Urothelium cell line (cell line): ENCODE measurements around the gene ELOVL1.
A peak's percentile ranks its signal among the peaks of the same experiment; 100 is the strongest.
"Not testable (repeated sequence)": the region's sequence is repeated elsewhere in the genome, so short reads cannot be mapped to it uniquely, and the experiment has no call there.

ENCODE experiments used
- DNase-seq: peaks from one replicate; pipeline ENCODE4 v3.0.0; 2011; ENCODE audit warnings: low spot score, mixed read lengths
- FAIRE-seq: peaks from 2 replicates; lab custom pipeline; 2011; peaks lifted over from hg19 to GRCh38; lab: Jason Lieb, UNC

ELOVL1 gene

GRCh38 chr1:43367904-43368645 is at the start of gene ELOVL1:
Gene ELOVL1 (minus strand): TSS chr1:43368011. CDS start chr1:43365609, 2,402 bp downstream.
- peak; percentile 99 for DNase-seq
- FAIRE-seq: peak; percentile 89

- DNase-seq (no peak), FAIRE-seq (no peak)
Observed at GRCh38 chr1:43415901-43416300, 48.1 kb upstream of the ELOVL1 start.

GRCh38 chr1:43414634-43415223 is 46.9 kb upstream of the ELOVL1 start:
- FAIRE-seq: no peak
- peak; percentile 66 for DNase-seq

GRCh38 chr1:43413426-43413825 is 45.6 kb upstream of the ELOVL1 start:
- not testable (repeated sequence) for FAIRE-seq, DNase-seq

GRCh38 chr1:43410571-43410970 is 42.8 kb upstream of the ELOVL1 start:
- no peak for FAIRE-seq
- DNase-seq: no peak

- FAIRE-seq (no peak), DNase-seq (no peak)
Observed at GRCh38 chr1:43405876-43406234, 38.0 kb upstream of the ELOVL1 start.

GRCh38 chr1:43405219-43405875 is 37.5 kb upstream of the ELOVL1 start:
- FAIRE-seq (no peak), DNase-seq (no peak)

GRCh38 chr1:43404353-43404752 is 36.5 kb upstream of the ELOVL1 start:
- FAIRE-seq: no peak
- DNase-seq: no peak

- DNase-seq (no peak), FAIRE-seq (no peak)
Observed at GRCh38 chr1:43402089-43402865, 34.5 kb upstream of the ELOVL1 start.

GRCh38 chr1:43400441-43400840 is 32.6 kb upstream of the ELOVL1 start:
- not testable (repeated sequence) for DNase-seq, FAIRE-seq

GRCh38 chr1:43398227-43398626 is 30.4 kb upstream of the ELOVL1 start:
- FAIRE-seq (no peak), DNase-seq (no peak)

- DNase-seq: no peak
Observed at GRCh38 chr1:43396059-43396458, 28.2 kb upstream of the ELOVL1 start.

GRCh38 chr1:43395523-43395922 is 27.7 kb upstream of the ELOVL1 start:
- DNase-seq (no peak), FAIRE-seq (no peak)

More at GRCh38 chr1:43396059-43396458, 28.2 kb upstream of the ELOVL1 start:
- no peak for FAIRE-seq

- no peak for DNase-seq
- FAIRE-seq: no peak
Observed at GRCh38 chr1:43392702-43393101, 24.9 kb upstream of the ELOVL1 start.

GRCh38 chr1:43389326-43390313 is 21.8 kb upstream of the ELOVL1 start, which contains the start of the genes MED8 and SZT2:
Gene MED8 (minus strand): TSS chr1:43389800. CDS start chr1:43389764, 36 bp downstream.
Gene SZT2 (plus strand): TSS chr1:43389899. CDS start chr1:43389969, 70 bp downstream.
- peak; percentile 98 for DNase-seq
- peak; percentile 40 for FAIRE-seq

- DNase-seq (no peak), FAIRE-seq (no peak)
Observed at GRCh38 chr1:43388613-43389012, 20.8 kb upstream of the ELOVL1 start.

GRCh38 chr1:43387976-43388599 is 20.3 kb upstream of the ELOVL1 start:
- DNase-seq (no peak), FAIRE-seq (no peak)

GRCh38 chr1:43386676-43387075 is 18.9 kb upstream of the ELOVL1 start:
- DNase-seq (no peak), FAIRE-seq (no peak)

GRCh38 chr1:43383449-43383848 is 15.6 kb upstream of the ELOVL1 start:
- FAIRE-seq: peak; percentile 58
- DNase-seq: no peak
